GM06990 (cell line): ENCODE measurements around the gene C10orf67.

Source experiments
- DNase-seq: peaks from one replicate; pipeline ENCODE4 v3.0.0-alpha.2; 2011; ENCODE audit not compliant: insufficient read length; ENCODE audit errors: extremely low read depth
- H3K27me3 ChIP-seq: replicated peaks from 2 replicates; pipeline ENCODE4 v1.6.0; 2011; ENCODE audit warnings: low read length; ENCODE audit not compliant: control insufficient read depth, insufficient read depth
- H3K36me3 ChIP-seq: 2 replicates; pipeline ENCODE4 v1.5.1; 2011; ENCODE audit warnings: low read length; ENCODE audit not compliant: control insufficient read depth, insufficient read depth
- H3K4me3 ChIP-seq: replicated peaks from 2 replicates; pipeline ENCODE4 v1.5.1; 2011; ENCODE audit warnings: low read depth, mild to moderate bottlenecking, control low read depth, low read length
- CTCF ChIP-seq: IDR thresholded peaks from 2 replicates; pipeline ENCODE4 v1.5.1; 2011; ENCODE audit warnings: low read length, control low read depth, mild to moderate bottlenecking, inconsistent platforms; ENCODE audit not compliant: insufficient read depth, poor library complexity, severe bottlenecking

C10orf67 gene

GRCh38 chr10:23383637-23384036 lies 39.0 kb upstream of the C10orf67 start:
- DNase-seq: no peak
- no peak for TF ChIP-seq CTCF
- H3K27me3 ChIP-seq: no peaks in the 10 kb centered on the region
- H3K4me3 ChIP-seq: no peak overlapping the region
- H3K36me3 ChIP-seq: no peaks in the 10 kb centered on the region

DNA sequence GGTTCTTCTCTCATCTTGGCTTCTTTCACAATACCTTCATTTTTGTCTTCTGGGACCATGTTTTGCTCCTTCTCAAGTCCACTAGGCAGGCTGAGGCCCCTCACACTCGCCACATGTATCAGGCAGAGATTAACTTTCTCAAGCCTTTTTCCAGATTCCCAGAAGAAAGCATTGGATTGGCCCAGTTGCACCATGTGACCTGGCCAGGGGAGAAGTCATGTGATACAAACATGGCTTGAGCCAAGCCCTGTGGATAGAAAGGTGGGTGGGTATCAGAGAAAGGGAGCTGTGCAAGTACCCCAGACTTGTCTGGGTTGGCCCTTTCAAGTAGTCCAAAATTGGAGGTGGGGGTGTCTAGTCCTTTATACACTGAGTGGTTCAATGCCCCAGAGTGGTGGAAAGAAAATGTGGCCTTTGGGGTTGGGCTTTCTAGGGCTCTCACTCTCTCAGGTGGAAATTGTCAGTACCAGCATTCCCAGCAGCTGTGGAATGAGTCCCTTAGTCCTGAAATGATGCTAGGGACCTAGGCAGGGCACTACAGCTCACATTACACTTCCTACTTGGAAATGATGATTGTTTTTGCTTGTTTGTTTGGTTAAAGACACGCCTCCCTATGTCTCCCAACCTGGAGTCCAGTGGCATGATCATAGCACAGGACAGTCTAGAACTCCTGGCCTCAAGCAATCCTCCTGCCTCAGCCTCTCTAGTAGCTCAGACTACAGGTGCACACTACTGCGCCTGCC lies 36.9 kb upstream of the C10orf67 start:
- Histone ChIP-seq H3K4me3 (no peak overlapping the region), H3K36me3 (no peaks in the 10 kb centered on the region), H3K27me3 (no peaks in the 10 kb centered on the region)
- no peak for DNase-seq
- no peak for TF ChIP-seq CTCF

DNA sequence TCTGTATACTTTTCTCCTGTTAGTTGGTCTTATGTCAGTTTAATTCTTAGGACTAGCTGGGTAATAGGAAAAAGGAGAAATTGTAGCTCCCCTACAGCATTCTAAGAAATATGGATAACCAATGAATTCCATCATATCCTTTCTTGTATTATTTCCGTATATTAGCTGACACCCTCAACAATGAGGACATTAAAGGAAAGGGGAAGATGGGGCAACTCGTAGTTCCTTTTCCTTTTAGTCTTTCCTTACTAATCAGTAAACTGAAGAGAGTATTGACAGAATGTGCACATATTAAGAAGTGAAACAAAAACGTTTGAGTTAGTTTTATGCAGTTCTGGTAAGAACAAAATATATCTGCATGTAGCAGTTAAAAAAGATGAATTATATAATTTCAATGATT lies 35.1 kb upstream of the C10orf67 start:
- no peak overlapping the region for H3K4me3 ChIP-seq
- DNase-seq: no peak
- no peaks in the 10 kb centered on the region for H3K27me3 ChIP-seq
- no peaks in the 10 kb centered on the region for H3K36me3 ChIP-seq
- TF ChIP-seq CTCF: no peak

DNA sequence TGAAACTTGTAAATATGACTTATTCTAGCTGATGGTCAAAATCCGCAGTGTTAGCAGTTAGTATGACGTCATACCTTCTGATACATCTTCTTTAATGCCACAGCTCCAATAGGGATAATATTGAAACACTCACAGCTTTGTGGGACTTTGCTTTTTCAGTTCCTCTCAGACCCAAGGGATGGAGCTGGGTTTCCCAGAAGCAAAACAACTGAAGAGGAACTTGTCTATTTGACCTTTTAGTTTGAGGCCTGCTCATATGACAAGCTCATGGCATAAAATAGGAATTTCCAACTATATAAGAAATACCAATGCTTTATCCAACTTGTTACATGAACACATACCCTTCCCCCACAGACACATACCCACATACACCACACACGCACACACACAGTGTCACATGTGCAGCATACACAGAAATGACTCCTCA lies 31.6 kb upstream of the C10orf67 start:
- no peaks in the 10 kb centered on the region for H3K36me3 ChIP-seq

GRCh38 chr10:23375366-23375765 lies 30.8 kb upstream of the C10orf67 start:
- Histone ChIP-seq H3K27me3 (no peaks in the 10 kb centered on the region), H3K36me3 (no peaks in the 10 kb centered on the region)
- TF ChIP-seq CTCF: no peak

More for the DNA sequence above, 31.6 kb upstream of the C10orf67 start:
- no peak overlapping the region for H3K4me3 ChIP-seq
- DNase-seq: no peak
- no peak for TF ChIP-seq CTCF
- H3K27me3 ChIP-seq: no peaks in the 10 kb centered on the region

More at GRCh38 chr10:23375366-23375765, 30.8 kb upstream of the C10orf67 start:
- no peak for DNase-seq
- H3K4me3 ChIP-seq: no peak overlapping the region
